HG03520 (cell line): Measurements from ENCODE around the gene TAF1A.
A peak's percentile ranks its signal among the peaks of the same experiment; 100 is the strongest.
"Not testable (repeated sequence)": the region's sequence is repeated elsewhere in the genome, so short reads cannot be mapped to it uniquely, and the experiment has no call there.

Experiments
- ATAC-seq: cut with Tn5 transposase; IDR thresholded peaks from one replicate; pipeline ENCODE4 v1.9.1; 2021; ENCODE audit warnings: mild to moderate bottlenecking, moderate library complexity; ENCODE audit not compliant: unreplicated experiment

TAF1A gene

GRCh38 chr1:222589462-222590302 lies at the start of gene TAF1A:
Gene TAF1A (minus strand): TSS chr1:222589933.
- ATAC-seq: peak; percentile 99

DNA sequence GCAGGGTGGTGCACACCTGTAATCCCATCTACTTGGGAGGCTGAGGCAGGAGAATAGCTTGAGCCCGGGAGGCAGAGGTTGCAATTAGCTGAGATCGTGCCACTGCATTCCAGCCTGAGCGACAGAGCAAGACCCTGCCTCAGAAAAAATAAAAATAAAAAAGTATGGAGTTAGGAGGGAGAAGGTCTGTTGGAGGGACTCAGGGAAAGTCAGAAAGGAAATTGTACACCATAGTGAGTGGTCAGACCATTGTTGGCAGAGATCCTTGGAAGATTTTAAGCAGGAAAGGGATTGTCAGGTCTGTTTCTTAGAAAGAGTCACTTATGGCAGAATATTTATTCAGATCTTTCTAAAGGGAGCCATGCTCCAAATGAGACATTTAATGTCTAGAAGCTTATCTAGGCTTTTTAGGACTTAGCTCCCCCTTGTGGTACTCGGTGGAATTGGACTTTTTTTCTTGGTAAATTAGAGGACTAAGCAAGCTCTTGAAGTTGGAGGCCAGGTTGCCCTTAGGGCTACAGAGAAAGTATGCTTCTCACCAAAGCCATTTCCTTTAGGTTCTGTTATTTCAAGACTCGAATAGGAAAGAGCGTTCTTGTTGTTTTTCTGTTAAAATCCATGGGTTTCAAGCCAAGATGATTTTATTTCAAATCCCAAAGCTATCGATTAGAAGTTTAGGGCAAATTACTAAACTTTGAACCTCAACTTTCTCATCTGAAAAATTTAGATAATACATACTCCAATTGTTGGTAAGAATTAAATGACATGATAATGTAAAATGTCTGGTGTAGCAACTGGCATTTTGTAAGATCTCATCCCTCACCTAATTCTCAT lies 44.7 kb upstream of the TAF1A start:
- peak; percentile 92 for ATAC-seq

- no peak for ATAC-seq
Measured at GRCh38 chr1:222632749-222633148, 43.0 kb upstream of the TAF1A start.

- ATAC-seq: no peak
Measured at GRCh38 chr1:222631611-222632208, 42.0 kb upstream of the TAF1A start.

DNA sequence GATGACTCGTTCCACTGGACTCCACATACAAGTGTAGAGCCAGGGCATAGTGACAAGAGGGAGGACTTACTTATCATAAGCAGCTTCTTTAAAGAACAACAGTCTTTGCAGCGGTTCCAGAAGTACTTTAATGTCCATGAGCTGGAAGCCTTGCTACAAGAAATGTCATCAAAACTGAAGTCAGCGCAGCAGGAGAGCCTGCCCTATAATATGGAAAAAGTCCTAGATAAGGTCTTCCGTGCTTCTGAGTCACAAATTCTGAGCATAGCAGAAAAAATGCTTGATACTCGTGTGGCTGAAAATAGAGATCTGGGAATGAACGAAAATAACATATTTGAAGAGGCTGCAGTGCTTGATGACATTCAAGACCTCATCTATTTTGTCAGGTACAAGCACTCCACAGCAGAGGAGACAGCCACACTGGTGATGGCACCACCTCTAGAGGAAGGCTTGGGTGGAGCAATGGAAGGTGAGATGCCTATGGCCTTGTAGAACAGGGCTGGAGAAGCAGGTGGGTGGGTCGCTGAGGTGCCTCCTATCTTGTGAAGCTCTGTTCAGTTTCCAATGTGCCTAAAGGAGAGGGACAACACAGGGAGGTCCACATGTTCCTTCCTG lies 40.3 kb upstream of the TAF1A start:
- no peak for ATAC-seq

DNA sequence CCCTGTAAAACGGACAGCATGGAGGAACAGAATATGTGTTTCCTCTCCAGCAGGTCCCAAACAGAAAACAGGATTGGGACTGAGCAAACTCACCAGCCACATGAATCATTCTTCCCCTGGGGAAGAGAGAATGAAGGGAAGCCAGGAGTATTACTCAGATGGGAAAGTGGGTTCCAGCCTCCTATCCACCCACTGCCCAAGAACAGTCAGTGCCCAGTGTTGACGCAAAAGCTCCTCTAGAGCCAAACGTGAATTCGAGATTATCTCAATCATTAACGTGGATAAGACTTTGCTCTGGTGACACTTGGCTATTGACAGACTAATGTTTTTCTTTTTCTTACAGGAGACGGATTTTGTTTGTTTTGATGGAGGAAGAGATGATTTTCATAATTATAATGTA lies 37.5 kb upstream of the TAF1A start:
- ATAC-seq: no peak

- ATAC-seq: no peak
Measured at GRCh38 chr1:222624214-222624613, 34.5 kb upstream of the TAF1A start.

DNA sequence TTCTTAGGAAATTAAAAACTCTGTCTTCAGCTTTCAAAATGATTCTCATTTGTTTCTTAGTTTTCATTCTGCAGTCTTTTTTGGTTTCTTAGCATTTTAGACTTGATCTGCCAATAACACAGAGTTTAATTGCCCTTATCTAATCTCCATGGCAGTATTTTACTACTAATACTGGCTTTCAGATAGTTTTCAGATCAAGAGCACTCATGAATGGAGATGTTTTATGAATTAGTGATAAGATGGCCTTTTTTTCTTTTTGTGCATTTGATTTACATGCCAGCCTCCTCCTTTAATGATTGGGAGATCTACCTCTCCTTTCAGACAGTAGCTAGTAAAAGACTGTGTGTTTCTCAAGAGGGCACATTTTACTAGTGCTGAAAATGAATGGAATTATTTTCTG lies 33.7 kb upstream of the TAF1A start:
- no peak for ATAC-seq

- no peak for ATAC-seq
Measured at GRCh38 chr1:222622765-222623164, 33.0 kb upstream of the TAF1A start.

- no peak for ATAC-seq
Measured at GRCh38 chr1:222620566-222620965, 30.8 kb upstream of the TAF1A start.

GRCh38 chr1:222618880-222619596 lies 29.3 kb upstream of the TAF1A start:
- no peak for ATAC-seq

GRCh38 chr1:222618001-222618879 lies 28.5 kb upstream of the TAF1A start, which contains the start of gene MIA3:
Gene MIA3 (plus strand): TSS chr1:222618097. CDS start chr1:222618111, 14 bp downstream.
- ATAC-seq: peak; percentile 50

GRCh38 chr1:222617367-222617951 lies 27.7 kb upstream of the TAF1A start:
- peak; percentile 91 for ATAC-seq

- ATAC-seq: no peak
Measured at GRCh38 chr1:222616525-222616924, 26.8 kb upstream of the TAF1A start.

- ATAC-seq: no peak
Measured at GRCh38 chr1:222613627-222614026, 23.9 kb upstream of the TAF1A start.

DNA sequence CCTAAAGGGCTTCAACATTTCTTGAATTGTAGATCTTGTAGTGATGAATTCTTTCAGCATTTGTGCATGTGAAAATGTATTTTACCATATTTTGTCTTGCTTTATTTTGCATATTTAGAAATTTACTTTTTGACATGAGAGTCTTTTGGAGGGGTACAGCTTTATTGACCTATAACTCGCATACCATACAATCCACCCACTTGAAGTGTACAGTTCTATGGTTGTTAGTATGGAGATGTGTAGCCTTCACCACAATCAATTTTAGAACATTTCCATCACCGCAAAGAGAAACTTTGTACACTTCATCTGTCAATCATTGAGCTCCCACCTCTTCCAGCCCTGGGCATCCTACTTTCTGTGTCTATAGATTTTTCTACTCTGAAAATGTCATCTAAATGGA lies 21.0 kb upstream of the TAF1A start:
- no peak for ATAC-seq

DNA sequence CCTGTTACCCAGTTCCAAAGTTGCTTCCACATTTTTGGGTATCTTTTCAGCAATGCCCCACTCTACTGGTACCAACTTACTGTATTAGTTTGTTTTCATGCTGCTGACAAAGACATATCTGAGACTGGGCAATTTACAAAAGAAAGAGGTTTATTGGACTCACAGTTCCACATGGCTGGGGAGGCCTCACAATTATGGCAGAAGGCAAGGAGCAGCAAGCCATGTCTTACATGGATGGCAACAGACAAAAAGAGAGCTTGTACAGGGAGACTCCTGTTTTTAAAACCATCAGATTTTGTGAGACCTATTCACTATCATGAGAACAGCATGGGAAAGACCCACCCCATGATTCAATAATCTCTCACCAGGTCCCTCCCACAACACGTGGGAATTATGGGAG lies 19.4 kb upstream of the TAF1A start:
- ATAC-seq: not testable (repeated sequence)

DNA sequence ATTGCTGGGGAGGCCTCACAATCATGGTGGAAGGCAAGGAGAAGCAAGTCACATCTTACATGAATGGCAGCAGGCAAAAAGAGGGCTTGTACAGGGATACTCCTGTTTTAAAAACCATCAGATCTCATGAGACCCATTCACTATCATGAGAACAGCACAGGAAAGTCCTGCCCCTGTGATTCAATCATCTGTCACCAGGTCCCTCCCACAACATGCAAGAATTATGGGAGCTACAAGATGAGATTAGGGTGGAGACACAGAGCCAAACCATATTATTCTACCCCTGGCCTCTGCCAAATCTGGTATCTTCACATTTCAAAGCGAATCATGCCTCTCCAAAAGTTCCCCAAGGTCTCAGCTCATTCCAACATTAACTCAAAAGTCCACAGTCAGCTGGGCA lies 17.0 kb upstream of the TAF1A start:
- no peak for ATAC-seq

GRCh38 chr1:222601257-222601656 lies 11.5 kb upstream of the TAF1A start:
- ATAC-seq: no peak
